HL-60 (cell line): ENCODE measurements around the gene CCDC107.

Experiments used
- DNase-seq, 2 experiments: peaks; one replicate each; pipeline ENCODE4 v3.0.0-alpha.2; 2010 to 2020; ENCODE audit warnings: low read depth in 1 of 2, low spot score in 1 of 2
- H3K27ac ChIP-seq: fragments of 250-450 bp; sonication (Bioruptor Pico); replicated peaks from 2 replicates; pipeline ENCODE4 v1.5.1; 2020; ENCODE audit warnings: mild to moderate bottlenecking, moderate library complexity
- H3K27me3 ChIP-seq: fragments of 250-450 bp; sonication (Bioruptor Pico); 2 replicates; pipeline ENCODE4 v1.5.1; 2021; ENCODE audit warnings: mild to moderate bottlenecking, moderate library complexity; ENCODE audit not compliant: insufficient read depth, poor library complexity, severe bottlenecking
- H3K4me3 ChIP-seq: replicated peaks from 2 replicates; pipeline ENCODE4 v1.5.1; 2011; ENCODE audit warnings: mild to moderate bottlenecking, control low read depth, low read length; ENCODE audit not compliant: insufficient read depth
- CTCF ChIP-seq: IDR thresholded peaks from one replicate; pipeline ENCODE4 v1.5.1; 2011; ENCODE audit warnings: low read length, control low read depth, inconsistent platforms; ENCODE audit not compliant: insufficient read depth
- GABPA ChIP-seq: IDR thresholded peaks from 2 replicates; pipeline ENCODE4 v1.6.1; 2012; ENCODE audit warnings: low read depth
- POLR2AphosphoS5 ChIP-seq: IDR thresholded peaks from 2 replicates; pipeline ENCODE4 v1.6.1; 2012; ENCODE audit warnings: low read depth
- REST ChIP-seq: IDR thresholded peaks from 2 replicates; pipeline ENCODE4 v1.6.1; 2012; ENCODE audit warnings: low read depth; ENCODE audit not compliant: insufficient replicate concordance
- SPI1 ChIP-seq: IDR thresholded peaks from 2 replicates; pipeline ENCODE4 v1.6.1; 2012; ENCODE audit warnings: low read depth, mild to moderate bottlenecking, borderline replicate concordance

CCDC107 gene

GRCh38 chr9:35682051-35682450 is 24.0 kb downstream of the CCDC107 start:
- TF ChIP-seq CTCF = no peak
- no peak for TF ChIP-seq POLR2AphosphoS5
- TF ChIP-seq REST = no peak
- no peak for TF ChIP-seq SPI1
- TF ChIP-seq GABPA = no peak
- Histone ChIP-seq H3K27ac (no peak overlapping the region), H3K4me3 (no peak overlapping the region), H3K27me3 (no peaks in the 10 kb centered on the region)
- no peak for DNase-seq

- DNase-seq = no peak
- no peak overlapping the region for H3K27ac ChIP-seq
- H3K4me3 ChIP-seq = no peak overlapping the region
- H3K27me3 ChIP-seq = no peaks in the 10 kb centered on the region
- no peak for TF ChIP-seq POLR2AphosphoS5
Measured at GRCh38 chr9:35682520-35683315, 24.6 kb downstream of the CCDC107 start.

GRCh38 chr9:35683323-35683722 is 25.2 kb downstream of the CCDC107 start:
- TF ChIP-seq GABPA (no peak), REST (no peak), POLR2AphosphoS5 (no peak)
- Histone ChIP-seq H3K27me3 (no peaks in the 10 kb centered on the region), H3K27ac (no peak overlapping the region), H3K4me3 (no peak overlapping the region)
- no peak for DNase-seq

- Histone ChIP-seq H3K4me3 (no peak overlapping the region), H3K27me3 (no peaks in the 10 kb centered on the region), H3K27ac (no peak overlapping the region)
- DNase-seq = no peak
- TF ChIP-seq CTCF (no peak), REST (no peak), SPI1 (no peak), GABPA (no peak), POLR2AphosphoS5 (no peak)
Measured at GRCh38 chr9:35684921-35685320, 26.8 kb downstream of the CCDC107 start.
